H9 (cell line): Measurements from ENCODE around the gene GABRB3. TPM values are rescaled to one million over a fixed set of nuclear protein-coding genes. Genes with fewer than 3 reads are reported as not detected.

Experiments
- DNase-seq: peaks from one replicate; pipeline ENCODE4 v3.0.0-alpha.2; 2017
- H2AFZ ChIP-seq: one replicate; pipeline ENCODE4 v1.6.1; 2013; ENCODE audit warnings: mild to moderate bottlenecking, low read length, control low read depth, moderate library complexity
- H2AK5ac ChIP-seq: 2 replicates; pipeline ENCODE4 v1.6.1; 2013; ENCODE audit warnings: low read length, control low read depth, mixed read lengths; ENCODE audit not compliant: insufficient read length
- H2BK120ac ChIP-seq: one replicate; pipeline ENCODE4 v1.6.1; 2013; ENCODE audit warnings: low read depth, mild to moderate bottlenecking, low read length, control low read depth, inconsistent platforms; ENCODE audit not compliant: poor library complexity, severe bottlenecking
- H2BK12ac ChIP-seq: 2 replicates; pipeline ENCODE4 v1.6.1; 2013; ENCODE audit warnings: low read length, control low read depth, mixed read lengths, low read depth; ENCODE audit not compliant: insufficient read length
- H2BK15ac ChIP-seq: 2 replicates; pipeline ENCODE4 v1.6.1; 2013; ENCODE audit warnings: low read depth, low read length, control low read depth
- H2BK20ac ChIP-seq: one replicate; pipeline ENCODE4 v1.6.1; 2013; ENCODE audit warnings: low read depth, mild to moderate bottlenecking, low read length, control low read depth, inconsistent platforms; ENCODE audit not compliant: poor library complexity, severe bottlenecking
- H2BK5ac ChIP-seq: 2 replicates; pipeline ENCODE4 v1.6.1; 2013; ENCODE audit warnings: low read length, control low read depth, mixed read lengths; ENCODE audit not compliant: insufficient read length
- H3K14ac ChIP-seq: 2 replicates; pipeline ENCODE4 v1.6.1; 2013; ENCODE audit warnings: low read length, control low read depth; ENCODE audit not compliant: insufficient read depth
- H3K18ac ChIP-seq: 2 replicates; pipeline ENCODE4 v1.6.1; 2013; ENCODE audit warnings: low read depth, mild to moderate bottlenecking, mixed read lengths, low read length, control low read depth; ENCODE audit not compliant: insufficient read length
- H3K23ac ChIP-seq: 2 replicates; pipeline ENCODE4 v1.6.1; 2013; ENCODE audit warnings: low read length, control low read depth, mixed read lengths, low read depth; ENCODE audit not compliant: insufficient read length
- H3K23me2 ChIP-seq: 2 replicates; pipeline ENCODE4 v1.6.1; 2013; ENCODE audit warnings: low read depth, mild to moderate bottlenecking, mixed read lengths, low read length, control low read depth; ENCODE audit not compliant: insufficient read length, poor library complexity, severe bottlenecking
- H3K27ac ChIP-seq: 2 replicates; pipeline ENCODE4 v1.5.1; 2013; ENCODE audit warnings: low read length, control low read depth, mixed read lengths, low read depth; ENCODE audit not compliant: insufficient read length
- H3K27me3 ChIP-seq: 2 replicates; pipeline ENCODE4 v1.6.1; 2013; ENCODE audit warnings: low read length, control low read depth, inconsistent platforms; ENCODE audit not compliant: insufficient read depth
- H3K4ac ChIP-seq: 2 replicates; pipeline ENCODE4 v1.6.1; 2013; ENCODE audit warnings: low read depth, mild to moderate bottlenecking, control low read depth, inconsistent platforms, low read length, moderate library complexity
- H3K4me1 ChIP-seq: 2 replicates; pipeline ENCODE4 v1.6.1; 2013; ENCODE audit warnings: low read length, control low read depth, inconsistent platforms; ENCODE audit not compliant: insufficient read depth
- H3K4me2 ChIP-seq: 2 replicates; pipeline ENCODE4 v1.6.1; 2013; ENCODE audit warnings: low read length, control low read depth, mixed read lengths; ENCODE audit not compliant: insufficient read length, insufficient read depth
- H3K56ac ChIP-seq: 2 replicates; pipeline ENCODE4 v1.6.1; 2013; ENCODE audit warnings: low read depth, mild to moderate bottlenecking, mixed read lengths, low read length, control low read depth; ENCODE audit not compliant: insufficient read length
- H3K79me1 ChIP-seq: 2 replicates; pipeline ENCODE4 v1.6.1; 2013; ENCODE audit warnings: low read depth, mild to moderate bottlenecking, moderate library complexity, low read length, control low read depth, inconsistent platforms; ENCODE audit not compliant: insufficient read depth, poor library complexity, severe bottlenecking
- H3K79me2 ChIP-seq: 2 replicates; pipeline ENCODE4 v1.6.1; 2013; ENCODE audit warnings: low read length, control low read depth, inconsistent platforms; ENCODE audit not compliant: insufficient read depth
- H3K9ac ChIP-seq: 2 replicates; pipeline ENCODE4 v1.6.1; 2013; ENCODE audit warnings: low read length, control low read depth, mixed read lengths; ENCODE audit not compliant: insufficient read length; ENCODE audit errors: extremely low read depth
- H3K9me3 ChIP-seq: one replicate; pipeline ENCODE4 v1.6.1; 2013; ENCODE audit warnings: low read depth, low read length, inconsistent platforms; ENCODE audit not compliant: control insufficient read depth
- H3T11ph ChIP-seq: one replicate; pipeline ENCODE4 v1.6.1; 2013; ENCODE audit warnings: mild to moderate bottlenecking, low read length, control low read depth, inconsistent platforms
- H4K20me1 ChIP-seq: one replicate; pipeline ENCODE4 v1.6.1; 2013; ENCODE audit not compliant: control insufficient read depth, insufficient read length, insufficient read depth
- H4K5ac ChIP-seq: 2 replicates; pipeline ENCODE4 v1.6.1; 2013; ENCODE audit warnings: low read depth, mild to moderate bottlenecking, mixed read lengths, low read length, control low read depth; ENCODE audit not compliant: insufficient read length
- H4K8ac ChIP-seq: replicated peaks from 2 replicates; pipeline ENCODE4 v1.6.1; 2013; ENCODE audit warnings: low read length, control low read depth, mixed read lengths, low read depth; ENCODE audit not compliant: insufficient read length
- H4K91ac ChIP-seq: 2 replicates; pipeline ENCODE4 v1.6.1; 2013; ENCODE audit warnings: low read depth, mild to moderate bottlenecking, moderate library complexity, mixed read lengths, low read length, control low read depth; ENCODE audit not compliant: insufficient read length
- H3K27ac Mint-ChIP-seq, 3 experiments: 2 replicates in 2 of 3; 3 replicates in 1 of 3; pipeline ENCODE4 v1.8.0; 2020 to 2021; ENCODE audit warnings: mixed read lengths in 3 of 3, mild to moderate bottlenecking in 1 of 3, moderate library complexity in 1 of 3
- H3K27me3 Mint-ChIP-seq: 2 replicates; pipeline ENCODE4 v1.8.0; 2021; ENCODE audit warnings: low read depth, mild to moderate bottlenecking, moderate library complexity, mixed read lengths
- H3K36me3 Mint-ChIP-seq, 3 experiments: 2 replicates in 2 of 3; 3 replicates in 1 of 3; pipeline ENCODE4 v1.8.0; 2020 to 2021; ENCODE audit warnings: low read depth in 3 of 3, mixed read lengths in 3 of 3; ENCODE audit not compliant: insufficient read depth in 1 of 3
- H3K4me1 Mint-ChIP-seq, 2 experiments: 2 replicates each; pipeline ENCODE4 v1.8.0; 2020; ENCODE audit warnings: mixed read lengths in 2 of 2
- H3K4me3 Mint-ChIP-seq, 2 experiments: 2 replicates in 1 of 2; 3 replicates in 1 of 2; pipeline ENCODE4 v1.8.0; 2020 to 2021; ENCODE audit warnings: mild to moderate bottlenecking in 2 of 2, mixed read lengths in 2 of 2, moderate library complexity in 1 of 2
- H3K9me3 Mint-ChIP-seq, 2 experiments: 2 replicates in 1 of 2; 3 replicates in 1 of 2; pipeline ENCODE4 v1.8.0; 2020; ENCODE audit warnings: mild to moderate bottlenecking in 2 of 2, mixed read lengths in 2 of 2, moderate library complexity in 1 of 2
- CTCF ChIP-seq: fragments of 200-600 bp; sonication (generic); conservative IDR thresholded peaks from 3 replicates; pipeline ENCODE4 v1.8.0; 2021; ENCODE audit warnings: antibody characterized with exemption, mild to moderate bottlenecking
- WGBS: extraction: QIAGEN DNeasy Blood & Tissue Kit; methylation state at CpG from one replicate; pipeline ENCODE4 v1.1.7; 2013; ENCODE audit warnings: missing lambda C conversion rate, low lambda C conversion rate, mixed read lengths; ENCODE audit not compliant: insufficient read length; ENCODE audit errors: extremely low coverage; 5-methylcytosine and 5-hydroxymethylcytosine counted together
- total RNA-seq: library from RNA; stranded (reverse); gene quantifications from 2 replicates; pipeline ENCODE4 v1.2.1, GENCODE V29; 2021

Gene GABRB3
- total RNA-seq, 1 experiment from 2014 or later: 98.2 TPM

DNA sequence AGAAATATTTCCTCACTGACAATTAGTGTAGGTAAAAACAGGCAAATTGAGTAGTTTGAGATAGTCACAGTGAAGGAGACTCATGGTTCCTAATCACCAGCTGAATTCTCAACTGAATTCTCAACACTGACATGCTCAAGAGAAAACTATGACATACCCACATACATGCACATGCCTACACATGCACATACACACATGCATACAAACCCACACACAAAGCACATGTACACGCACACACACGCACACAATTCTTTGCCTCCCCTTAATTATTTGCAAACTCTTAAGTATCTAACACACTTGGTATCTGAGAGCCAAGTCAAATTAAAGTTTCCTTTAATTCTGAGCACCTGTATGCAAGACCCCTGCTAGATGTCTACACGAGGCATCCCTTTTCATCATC is 111.8 kb downstream of the GABRB3 start:
- no peak overlapping the region for H2BK5ac ChIP-seq
- H2BK120ac ChIP-seq: no peak overlapping the region
- H3K23ac ChIP-seq: no peak overlapping the region
- H3K9me3 ChIP-seq: no peaks in the 10 kb centered on the region
- no peak overlapping the region for H2AK5ac ChIP-seq
- Mint-ChIP-seq H3K4me3 (no peak overlapping the region), H3K27me3 (no peaks in the 10 kb centered on the region), H3K27ac (peak overlapping the region in 1 of 3 experiments; percentile 0; a peak in 2 of 7 replicates), H3K36me3 (peaks cover 0 to 5% (median 4%) of the 10 kb centered on the region in 3 experiments; a peak in 4 of 7 replicates), H3K4me1 (peaks cover 47 to 51% of the 10 kb centered on the region in 2 experiments), H3K9me3 (no peaks in the 10 kb centered on the region)
- no peak overlapping the region for H2BK12ac ChIP-seq
- H3K4ac ChIP-seq: no peak overlapping the region
- no peaks in the 10 kb centered on the region for H4K20me1 ChIP-seq
- H4K8ac ChIP-seq: no peak overlapping the region
- no peak for TF ChIP-seq CTCF
- no peaks in the 10 kb centered on the region for H3K23me2 ChIP-seq
- no peak overlapping the region for H3K14ac ChIP-seq
- no peak overlapping the region for H4K5ac ChIP-seq
- WGBS: no CpG with 5 or more reads among the region's 3 CpGs
- H2AFZ ChIP-seq: no peak overlapping the region
- H3T11ph ChIP-seq: no peak overlapping the region
- DNase-seq: no peak
- no peaks in the 10 kb centered on the region for H3K27me3 ChIP-seq
- H3K79me1 ChIP-seq: no peaks in the 10 kb centered on the region
- no peak overlapping the region for H3K4me2 ChIP-seq
- no peak overlapping the region for H4K91ac ChIP-seq
- no peak overlapping the region for H3K27ac ChIP-seq
- no peak overlapping the region for H3K9ac ChIP-seq
- H3K56ac ChIP-seq: no peak overlapping the region
- no peak overlapping the region for H2BK20ac ChIP-seq
- H3K18ac ChIP-seq: no peak overlapping the region
- peaks cover 21% of the 10 kb centered on the region; the same call in 1 of the 2 replicates for H3K79me2 ChIP-seq
- H2BK15ac ChIP-seq: no peak overlapping the region
- H3K4me1 ChIP-seq: peaks cover 5% of the 10 kb centered on the region; the same call in 1 of the 2 replicates
